Right lobe of liver (tissue), 4 donors: ENCODE data around the gene CD72.

Experiments used
- POLR2A ChIP-seq: fragments of 450-650 bp; IDR thresholded peaks from one replicate; pipeline ENCODE4 v1.6.1; 2017; ENCODE audit warnings: antibody characterized with exemption, mild to moderate bottlenecking
- TF ChIP-seq, protein P1 (sequence below), 4 donors: fragments of 200-600 bp in 3 of 4; fragments of 450-650 bp in 1 of 4; IDR thresholded peaks; one replicate each; pipeline versions ENCODE4 v1.5.1 to v1.8.0; 2016 to 2022; ENCODE audit warnings: antibody characterized with exemption in 4 of 4, mild to moderate bottlenecking in 2 of 4
- donor health status: DM: no; HTN: no; CAD: no.
- donor health status: DM: no; HTN: no; CAD: no.
- donor health status: DM: no; HTN: yes; CAD: no.

DNA sequence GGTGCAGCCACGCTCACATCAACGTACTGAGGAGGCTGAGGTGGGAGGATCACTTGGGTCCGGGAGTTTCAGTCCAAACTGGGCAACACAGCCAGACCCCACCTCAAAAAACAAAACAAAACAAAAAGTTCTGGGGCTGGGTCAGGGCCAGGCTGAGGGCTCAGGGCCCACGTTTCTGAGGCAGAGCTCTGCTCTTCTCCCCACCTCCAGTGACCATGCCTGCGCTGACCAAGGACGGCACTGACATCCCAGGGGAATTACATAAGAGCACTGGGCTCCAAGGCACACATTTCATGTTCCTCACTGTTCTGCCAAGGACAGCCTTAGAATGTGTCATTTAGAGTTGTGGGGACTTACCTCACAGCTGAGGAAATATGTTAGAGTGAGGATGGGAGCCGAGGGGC lies 53.6 kb downstream of the CD72 start:
- TF ChIP-seq POLR2A, result no peak
- TF ChIP-seq, protein P1, sequence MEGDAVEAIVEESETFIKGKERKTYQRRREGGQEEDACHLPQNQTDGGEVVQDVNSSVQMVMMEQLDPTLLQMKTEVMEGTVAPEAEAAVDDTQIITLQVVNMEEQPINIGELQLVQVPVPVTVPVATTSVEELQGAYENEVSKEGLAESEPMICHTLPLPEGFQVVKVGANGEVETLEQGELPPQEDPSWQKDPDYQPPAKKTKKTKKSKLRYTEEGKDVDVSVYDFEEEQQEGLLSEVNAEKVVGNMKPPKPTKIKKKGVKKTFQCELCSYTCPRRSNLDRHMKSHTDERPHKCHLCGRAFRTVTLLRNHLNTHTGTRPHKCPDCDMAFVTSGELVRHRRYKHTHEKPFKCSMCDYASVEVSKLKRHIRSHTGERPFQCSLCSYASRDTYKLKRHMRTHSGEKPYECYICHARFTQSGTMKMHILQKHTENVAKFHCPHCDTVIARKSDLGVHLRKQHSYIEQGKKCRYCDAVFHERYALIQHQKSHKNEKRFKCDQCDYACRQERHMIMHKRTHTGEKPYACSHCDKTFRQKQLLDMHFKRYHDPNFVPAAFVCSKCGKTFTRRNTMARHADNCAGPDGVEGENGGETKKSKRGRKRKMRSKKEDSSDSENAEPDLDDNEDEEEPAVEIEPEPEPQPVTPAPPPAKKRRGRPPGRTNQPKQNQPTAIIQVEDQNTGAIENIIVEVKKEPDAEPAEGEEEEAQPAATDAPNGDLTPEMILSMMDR (IDR thresholded peaks at IDR 0.05), result no peak
